Esophagus muscularis mucosa (tissue), 4 donors: Measurements from ENCODE around the gene NCLN. TPM values are rescaled to one million over a fixed set of nuclear protein-coding genes. Genes with fewer than 3 reads are reported as not detected.

Experiments used
- DNase-seq: peaks from one replicate; pipeline ENCODE4 v3.0.0-alpha.2; 2017; ENCODE audit errors: extremely low spot score
- H3K27ac ChIP-seq, 4 donors: fragments of 200-600 bp; sonication (generic); replicated peaks in 1 of 4; 1 replicate in 3 of 4; 2 replicates in 1 of 4; pipeline ENCODE4 v1.5.1; 2016 to 2019; ENCODE audit warnings: mild to moderate bottlenecking in 1 of 4
- H3K27me3 ChIP-seq, 4 donors: fragments of 200-600 bp; sonication (generic); one replicate each; pipeline versions ENCODE4 v1.5.1 to v1.6.0; 2016 to 2019
- H3K36me3 ChIP-seq, 4 donors: fragments of 200-600 bp; sonication (generic); one replicate each; pipeline ENCODE4 v1.5.1; 2016 to 2019
- H3K4me1 ChIP-seq, 4 donors: fragments of 200-600 bp; sonication (generic); one replicate each; pipeline ENCODE4 v1.5.1; 2016 to 2019
- H3K4me3 ChIP-seq, 4 donors: fragments of 200-600 bp; sonication (generic); 1 replicate in 2 of 4; 2 replicates in 2 of 4; pipeline ENCODE4 v1.5.1; 2016 to 2019; ENCODE audit warnings: mild to moderate bottlenecking in 4 of 4, moderate library complexity in 1 of 4
- H3K9me3 ChIP-seq, 4 donors: fragments of 200-600 bp; sonication (generic); 1 replicate in 3 of 4; 2 replicates in 1 of 4; pipeline ENCODE4 v1.5.1; 2016 to 2019
- CTCF ChIP-seq, 3 experiments: fragments of 200-600 bp in 2 of 3; fragments of 450-650 bp in 1 of 3; sonication (generic) in 2 of 3; IDR thresholded peaks; one replicate each; pipeline ENCODE4 v1.5.1; 2017 to 2019; ENCODE audit warnings: antibody characterized with exemption in 3 of 3, mild to moderate bottlenecking in 2 of 3, moderate library complexity in 1 of 3
- EP300 ChIP-seq: sonication (generic); formaldehyde crosslinking; IDR thresholded peaks from one replicate; pipeline ENCODE4 v1.6.1; 2017; ENCODE audit warnings: antibody characterized with exemption
- POLR2A ChIP-seq: fragments of 450-650 bp; IDR thresholded peaks from one replicate; pipeline ENCODE4 v1.6.1; 2017; ENCODE audit warnings: antibody characterized with exemption, moderate library complexity, mild to moderate bottlenecking, low read depth
- POLR2AphosphoS5 ChIP-seq, 2 donors: sonication (generic); formaldehyde crosslinking; IDR thresholded peaks; one replicate each; pipeline ENCODE4 v1.6.1; 2017; ENCODE audit warnings: antibody characterized with exemption in 2 of 2
- WGBS: methylation state at CpG from one replicate; pipeline ENCODE4 v1.1.5; 2018; 5-methylcytosine and 5-hydroxymethylcytosine counted together
- intact Hi-C: fragments of 100-400 bp; cut with DNase I; formaldehyde crosslinking; loops from one replicate; pipeline ENCODE4 v1.15.1; 2023
- total RNA-seq, 4 donors: library from RNA; depleted of rRNA; stranded (reverse); fragments of >200 nt; gene quantifications; one replicate each; pipeline versions ENCODE4 v1.1.0 to v1.2.1, GENCODE V29; 2016

NCLN gene
- total RNA-seq, 4 donors from 2014 or later = 26.2 to 33.6 (median 29.7) TPM

GRCh38 chr19:3204646-3205275 lies 19.0 kb downstream of the NCLN start:
- Histone ChIP-seq H3K36me3 (peaks cover 28 to 92% (median 84%) of the 10 kb centered on the region in 4 donors), H3K4me1 (no peaks in the 10 kb centered on the region), H3K9me3 (no peaks in the 10 kb centered on the region), H3K27ac (no peak overlapping the region), H3K4me3 (no peak overlapping the region), H3K27me3 (no peaks in the 10 kb centered on the region)
- intact Hi-C loops = no loop called here
- TF ChIP-seq CTCF (IDR thresholded peaks at IDR 0.05) (no peak), POLR2A (no peak), EP300 (no peak)
- no peak for DNase-seq
- WGBS = 95% methylated on average over 28 of the region's 35 CpGs

GRCh38 chr19:3206216-3206953 lies 20.7 kb downstream of the NCLN start:
- Histone ChIP-seq H3K36me3 (peaks cover 28 to 79% (median 73%) of the 10 kb centered on the region in 4 donors), H3K4me3 (no peak overlapping the region), H3K4me1 (no peaks in the 10 kb centered on the region), H3K9me3 (no peaks in the 10 kb centered on the region), H3K27me3 (no peaks in the 10 kb centered on the region), H3K27ac (no peak overlapping the region)
- TF ChIP-seq CTCF (IDR thresholded peaks at IDR 0.05) (no peak), POLR2AphosphoS5 (IDR thresholded peaks at IDR 0.05) (no peak), EP300 (no peak), POLR2A (no peak)
- DNase-seq = no peak
- intact Hi-C loops = no loop called here
- 92% methylated on average over 22 of the region's 28 CpGs for WGBS

GRCh38 chr19:3207461-3208242 lies 21.9 kb downstream of the NCLN start:
- intact Hi-C loops = no loop called here
- WGBS = 95% methylated on average over 25 of the region's 43 CpGs
- Histone ChIP-seq H3K4me1 (no peaks in the 10 kb centered on the region), H3K27ac (no peak overlapping the region), H3K9me3 (no peaks in the 10 kb centered on the region), H3K4me3 (no peak overlapping the region), H3K36me3 (peaks cover 28 to 67% (median 60%) of the 10 kb centered on the region in 4 donors), H3K27me3 (no peaks in the 10 kb centered on the region)
- DNase-seq = no peak
- TF ChIP-seq POLR2A (no peak), EP300 (no peak), CTCF (IDR thresholded peaks at IDR 0.05) (no peak), POLR2AphosphoS5 (IDR thresholded peaks at IDR 0.05) (no peak)

GRCh38 chr19:3208317-3209207 lies 22.8 kb downstream of the NCLN start:
- H3K36me3 ChIP-seq = peaks cover 28 to 61% (median 54%) of the 10 kb centered on the region in 4 donors
- no peaks in the 10 kb centered on the region for H3K27me3 ChIP-seq
- H3K9me3 ChIP-seq = no peaks in the 10 kb centered on the region
- no peak for DNase-seq
- H3K27ac ChIP-seq = no peak overlapping the region
- no peaks in the 10 kb centered on the region for H3K4me1 ChIP-seq
- intact Hi-C loops = no loop called here
- 83% methylated on average over 24 of the region's 33 CpGs for WGBS
- H3K4me3 ChIP-seq = no peak overlapping the region
- TF ChIP-seq EP300 (no peak), CTCF (IDR thresholded peaks at IDR 0.05) (no peak), POLR2A (no peak), POLR2AphosphoS5 (IDR thresholded peaks at IDR 0.05) (no peak)
